NCI-H526 (cell line): ENCODE results near the gene CCDC170.
"Not testable (repeated sequence)": the region's sequence is repeated elsewhere in the genome, so short reads cannot be mapped to it uniquely, and the experiment has no call there.

Source experiments
- DNase-seq, 2 experiments: peaks; one replicate each; lab custom pipeline; 2025; lab: John Stamatoyannopoulos, UW

Gene CCDC170

DNA sequence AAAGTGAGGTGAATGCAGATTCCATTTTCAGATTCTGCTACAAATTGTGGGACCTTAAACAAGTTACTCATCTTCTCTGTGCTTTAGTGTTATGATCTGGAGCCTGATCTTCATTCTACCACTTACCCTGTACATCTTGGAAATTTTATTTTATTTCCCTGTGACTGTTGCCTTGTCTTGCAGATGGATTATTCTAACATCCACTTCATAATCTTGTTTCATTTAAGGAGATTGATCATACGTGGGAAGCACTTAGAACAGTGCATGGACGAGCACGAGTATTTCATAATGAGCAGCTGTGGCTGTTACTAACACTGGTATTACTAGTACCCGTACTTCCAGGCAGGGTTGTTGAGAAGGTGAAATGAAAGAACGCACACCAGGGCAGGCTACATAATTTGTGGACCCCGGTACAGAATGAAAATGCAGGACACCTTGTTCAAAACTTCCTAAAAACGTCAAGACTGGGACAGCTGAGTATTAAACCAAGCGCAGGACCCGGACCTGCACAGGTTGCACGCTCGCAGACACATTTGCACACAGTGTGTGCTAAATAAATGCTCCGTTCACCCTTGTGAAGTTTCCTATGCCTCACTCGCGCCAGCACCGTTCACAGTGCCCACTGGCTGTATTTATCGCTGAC, 535 bp upstream of the CCDC170 start:
- DNase-seq = no peak

DNA sequence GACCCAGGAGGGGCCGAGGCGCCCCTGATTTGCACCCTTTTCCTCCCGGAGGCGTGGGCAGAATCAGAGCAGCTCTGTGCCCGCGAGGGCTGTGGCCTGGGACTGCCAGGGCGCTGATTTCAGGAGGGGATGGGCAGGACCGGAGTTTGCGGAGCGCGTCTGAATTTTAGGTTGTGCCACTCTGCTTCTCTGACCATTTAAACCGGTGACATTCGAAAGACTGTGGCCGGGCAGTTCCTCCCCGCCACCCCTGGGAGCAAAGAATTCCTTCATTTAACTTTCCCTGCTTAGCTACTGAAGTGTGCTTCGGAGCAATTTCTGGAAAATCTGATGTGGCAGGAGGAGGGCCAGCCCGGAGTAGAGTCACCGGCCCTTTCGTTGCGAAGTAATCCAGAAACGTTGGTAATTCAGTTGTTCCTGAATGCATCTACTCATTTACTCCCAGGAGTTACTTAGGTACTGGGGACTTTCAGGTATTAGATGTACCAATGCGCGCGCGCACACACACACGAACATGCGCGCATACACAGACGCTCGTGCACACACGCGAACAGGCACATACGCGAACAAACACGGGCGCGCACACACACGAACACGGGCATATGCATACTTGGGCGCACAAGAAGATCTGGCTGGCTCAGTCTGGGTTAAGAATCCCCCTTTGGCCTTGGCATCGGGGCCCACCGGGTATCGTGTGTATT, 568 bp downstream of the CCDC170 start:
- peak in 1 of 2 experiments; percentile 74 for DNase-seq

DNA sequence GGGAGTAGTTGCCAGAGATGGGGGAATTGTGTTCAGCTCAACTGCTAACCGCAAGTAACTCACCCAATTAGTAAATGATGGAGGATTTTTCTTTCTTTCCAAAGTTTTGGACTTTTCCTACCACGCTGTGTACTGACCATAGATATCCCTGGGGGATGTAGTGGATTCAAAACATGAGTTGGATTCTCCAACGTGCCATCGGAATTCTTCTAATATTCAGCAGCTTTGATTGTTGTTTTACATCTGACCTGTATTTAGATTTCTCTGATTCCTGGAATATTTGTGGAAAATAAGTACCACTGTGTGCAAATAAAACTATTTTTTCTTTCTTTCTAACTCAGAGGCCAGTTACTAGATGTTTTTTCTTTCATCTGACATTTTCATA, 1.1 kb downstream of the CCDC170 start:
- DNase-seq = no peak

DNA sequence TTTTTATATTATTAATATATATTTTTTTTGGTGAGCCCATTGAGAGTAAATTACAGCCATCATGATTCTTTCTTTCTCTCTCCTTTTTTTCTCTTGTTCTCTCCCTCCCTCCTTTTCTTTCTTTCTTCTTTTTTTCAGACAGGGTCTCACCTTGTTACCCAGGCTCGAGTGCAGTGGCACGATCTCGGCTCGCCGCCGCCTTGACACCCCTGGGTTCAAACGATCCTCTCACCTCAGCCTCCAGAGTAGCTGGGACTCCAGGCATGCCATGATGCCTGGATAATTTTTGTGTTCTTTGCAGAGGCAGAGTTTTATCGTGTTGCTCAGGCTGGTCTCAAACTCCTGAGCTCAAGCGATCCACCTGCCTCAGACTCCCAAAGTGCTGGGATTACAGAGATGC, 1.6 kb downstream of the CCDC170 start:
- DNase-seq = no peak

DNA sequence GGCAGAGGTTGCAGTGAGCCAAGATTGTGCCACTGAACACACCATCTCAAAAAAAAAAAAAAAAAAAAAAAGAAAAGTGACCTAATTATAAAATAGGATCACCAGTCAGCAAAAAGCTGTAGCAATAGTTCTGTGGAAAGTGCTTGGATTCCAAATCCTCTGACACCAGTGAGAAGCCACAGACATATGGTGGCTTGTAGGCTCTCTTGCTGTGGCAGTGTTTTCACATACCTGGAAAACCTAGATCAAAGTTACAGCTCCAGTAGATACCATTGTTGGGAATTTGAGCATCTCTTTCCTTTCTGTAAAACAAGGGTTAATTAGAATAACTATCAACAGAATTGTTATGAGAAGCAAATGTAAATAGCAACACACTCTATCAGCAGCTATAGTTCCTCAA, 4.1 kb downstream of the CCDC170 start:
- no peak for DNase-seq

DNA sequence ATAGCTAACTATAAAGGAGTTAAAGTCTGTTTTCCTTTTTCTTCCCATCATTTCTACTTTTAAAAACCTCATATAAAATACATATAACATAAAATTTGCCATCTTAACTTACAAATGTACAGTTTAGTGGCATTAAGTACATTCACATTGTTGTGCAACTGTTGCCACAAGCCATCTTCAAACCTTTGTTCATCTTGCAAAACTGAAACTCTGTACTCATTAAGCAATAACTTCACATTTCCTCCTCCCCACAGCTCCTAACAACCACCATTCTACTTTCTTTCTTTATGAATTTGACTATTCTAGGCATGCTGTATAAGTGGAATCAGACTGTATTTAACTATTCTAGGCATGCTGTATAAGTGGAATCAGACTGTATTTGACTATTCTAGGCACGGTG, 4.5 kb downstream of the CCDC170 start:
- no peak for DNase-seq

DNA sequence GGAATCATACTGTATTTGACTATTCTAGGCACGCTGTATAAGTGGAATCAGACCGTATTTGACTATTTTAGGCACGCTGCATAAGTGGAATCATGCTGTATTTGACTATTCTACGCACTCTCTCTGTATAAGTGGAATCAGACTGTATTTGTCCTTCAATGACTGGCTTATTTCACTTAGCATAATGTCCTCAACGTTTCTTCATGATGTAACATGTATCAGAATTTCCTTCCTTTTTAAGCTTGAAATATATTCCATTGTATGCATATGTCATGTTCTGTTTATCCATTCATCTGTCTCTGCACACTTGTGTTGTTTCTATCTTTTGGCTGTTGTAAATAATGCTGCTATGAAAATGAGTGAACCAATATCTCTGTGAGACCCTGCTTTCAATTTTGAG, 5.7 kb downstream of the CCDC170 start:
- DNase-seq = no peak

DNA sequence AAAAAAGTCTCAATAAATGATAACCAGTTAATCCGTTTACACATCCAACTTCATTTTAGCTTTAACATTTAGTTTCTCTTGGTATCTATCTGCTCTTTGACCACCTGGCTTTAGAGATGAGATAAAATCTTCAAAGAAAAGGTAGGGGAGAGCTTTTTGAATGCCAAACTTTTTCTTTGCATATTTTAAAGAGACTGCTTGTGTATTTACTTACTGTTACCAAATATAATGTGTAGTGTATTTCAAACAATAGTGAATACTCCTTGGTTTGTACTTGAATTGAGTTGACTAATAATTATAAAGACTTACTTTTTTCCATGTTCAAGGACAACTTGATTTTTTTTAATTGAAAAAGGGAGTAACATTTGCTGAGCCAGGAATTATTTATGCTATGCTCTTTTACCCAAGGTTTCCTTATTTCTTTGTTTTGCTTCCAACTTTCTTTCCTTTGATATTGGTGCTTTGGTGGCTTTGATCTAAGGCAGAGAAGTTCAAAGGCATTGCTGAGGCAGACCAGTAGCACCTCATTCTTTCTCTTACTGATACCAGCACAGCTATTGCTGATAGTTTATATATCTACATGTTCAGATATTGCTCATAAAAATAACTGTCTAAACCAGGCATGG, 7.8 kb downstream of the CCDC170 start:
- DNase-seq = no peak

DNA sequence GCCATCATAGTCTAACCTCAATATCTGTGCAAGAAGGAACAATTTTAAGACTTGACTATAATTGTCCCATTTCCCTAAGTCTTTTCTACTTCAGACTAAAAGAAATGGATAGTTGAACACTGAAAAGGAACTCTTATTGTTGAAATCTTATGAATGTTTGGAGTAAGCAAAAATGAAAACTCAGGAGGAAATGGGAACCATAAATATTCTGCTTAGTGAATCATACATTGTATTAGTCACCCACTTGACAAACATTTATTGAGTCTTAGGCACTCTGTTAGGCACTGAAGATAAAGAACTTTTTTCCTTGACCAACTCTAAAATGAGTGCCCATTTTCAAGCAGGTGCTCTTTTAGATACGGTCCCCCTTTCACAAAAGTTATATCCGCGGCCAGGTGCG, 8.7 kb downstream of the CCDC170 start:
- no peak for DNase-seq

DNA sequence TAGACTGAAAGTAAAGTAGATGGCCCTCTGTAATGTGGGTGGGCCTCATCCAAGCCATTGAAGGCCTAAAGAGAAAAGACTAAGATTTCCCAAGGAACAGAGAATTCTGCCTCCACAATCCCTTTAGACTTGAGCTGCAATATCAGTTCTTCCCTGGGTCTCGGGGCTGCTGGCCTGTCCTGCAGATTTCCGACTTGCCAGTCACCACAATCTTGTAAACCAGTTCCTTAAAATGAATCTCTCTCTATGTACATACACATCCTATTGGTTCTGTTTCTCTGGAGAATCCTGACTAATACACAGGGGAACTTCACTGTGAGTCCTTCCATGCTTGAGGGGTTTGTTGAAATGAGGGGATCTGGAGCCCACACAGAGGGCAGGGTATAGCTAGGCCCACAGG, 12.9 kb downstream of the CCDC170 start:
- no peak for DNase-seq

DNA sequence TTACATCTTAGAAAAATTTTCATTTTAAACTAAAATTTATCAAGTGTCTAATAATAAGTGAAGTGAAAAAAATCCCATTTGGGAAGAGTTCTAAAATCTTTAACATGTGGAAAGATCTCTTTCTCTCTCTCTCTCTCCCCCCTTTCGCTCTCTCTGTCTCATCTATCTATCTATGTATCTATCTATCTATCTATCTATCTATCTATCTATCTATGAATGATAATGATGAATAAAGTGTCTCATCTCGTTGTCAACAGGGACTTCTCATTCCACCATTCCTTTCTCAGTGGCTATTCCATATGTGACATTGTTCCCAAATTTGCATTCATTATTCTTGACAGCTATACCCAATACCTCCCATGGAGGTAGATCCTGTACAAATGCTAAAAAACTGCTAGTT, 15.2 kb downstream of the CCDC170 start:
- DNase-seq = no peak

DNA sequence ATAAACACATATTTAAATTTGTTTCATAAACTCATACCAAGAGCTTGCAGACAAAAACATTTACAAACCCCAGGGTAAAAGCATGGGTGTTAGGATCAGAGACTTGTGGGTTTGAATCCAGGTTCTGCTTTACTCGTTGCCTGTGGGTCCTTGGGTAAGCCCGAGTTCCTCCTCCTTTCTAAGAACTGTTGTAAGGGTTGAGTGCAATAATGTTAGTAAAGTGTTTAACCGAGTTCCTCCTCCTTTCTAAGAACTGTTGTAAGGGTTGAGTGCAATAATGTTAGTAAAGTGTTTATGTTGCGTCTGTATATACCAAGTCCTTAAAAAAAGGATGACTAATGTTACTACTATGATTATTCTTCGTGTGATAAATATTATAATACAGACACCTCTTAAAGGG, 18.7 kb downstream of the CCDC170 start:
- DNase-seq = no peak

DNA sequence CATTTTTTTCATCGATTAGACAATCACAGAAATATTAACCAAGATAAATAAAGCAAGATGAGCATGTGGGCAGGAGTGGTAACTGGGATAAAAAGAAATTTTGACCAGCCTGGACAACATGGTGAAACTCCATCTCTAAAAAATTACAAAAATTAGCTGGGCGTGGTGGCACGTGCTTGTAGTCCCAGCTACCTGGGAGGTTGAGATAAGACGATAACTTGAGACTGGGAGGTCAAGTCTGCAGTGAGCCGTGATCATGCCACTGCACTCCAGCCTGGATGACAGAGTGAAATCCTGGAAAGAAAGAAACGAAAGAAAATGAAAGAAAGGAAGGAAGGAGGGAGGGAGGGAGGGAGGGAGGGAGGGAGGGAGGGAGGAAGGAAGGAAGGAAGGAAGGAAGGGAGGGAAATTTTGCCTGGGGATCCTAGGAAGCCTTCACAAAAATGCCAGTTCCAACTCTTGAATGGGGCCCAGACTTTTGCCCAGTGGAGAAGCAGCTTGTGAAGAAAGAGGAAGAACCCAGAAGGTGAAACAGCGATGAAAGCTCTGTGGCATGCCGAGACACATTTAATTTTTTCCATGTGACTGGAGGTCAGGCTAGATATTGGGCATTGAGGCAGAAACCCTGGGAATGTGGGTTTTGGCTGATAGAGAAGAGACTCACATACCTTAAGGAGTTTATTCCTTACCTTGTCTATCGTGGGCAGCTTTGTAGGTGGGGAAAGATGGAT, 20.3 kb downstream of the CCDC170 start:
- no peak for DNase-seq

DNA sequence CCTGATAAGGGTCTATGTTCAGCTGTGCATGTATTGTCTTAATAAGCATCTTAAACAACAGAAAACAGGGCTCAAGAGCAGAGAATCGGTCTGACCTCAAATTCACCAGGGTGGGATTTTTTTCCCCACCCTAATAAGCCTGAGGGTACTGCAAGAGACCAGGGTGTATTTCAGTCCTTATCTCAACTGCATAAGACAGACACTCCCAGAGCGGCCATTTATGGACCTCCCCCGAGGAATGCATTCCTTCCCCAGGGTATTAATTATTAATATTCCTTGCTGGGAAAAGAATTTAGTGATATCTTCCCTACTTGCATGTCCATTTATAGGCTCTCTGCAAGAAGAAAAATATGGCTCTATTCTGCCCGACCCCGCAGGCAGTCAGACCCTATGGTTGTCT, 25.2 kb downstream of the CCDC170 start:
- not testable (repeated sequence) for DNase-seq

DNA sequence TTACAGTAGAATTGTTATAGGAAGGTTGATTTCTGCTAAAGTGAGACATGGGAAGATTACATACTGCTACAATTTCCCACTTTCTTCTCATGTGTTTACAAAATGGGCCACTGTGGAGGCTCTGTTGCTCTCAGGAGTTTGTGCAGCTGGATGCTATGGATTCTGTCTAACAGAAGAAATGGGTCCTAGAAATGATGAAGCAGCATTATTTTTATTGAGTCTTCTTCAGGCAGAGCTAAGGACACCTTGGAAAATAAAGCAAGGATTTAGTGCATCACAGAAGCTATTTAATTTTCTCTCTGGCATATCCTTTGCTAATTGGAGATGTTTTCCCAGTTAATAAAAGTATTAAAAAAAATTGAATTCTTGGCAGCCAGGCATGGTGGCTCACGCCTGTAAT, 29.2 kb downstream of the CCDC170 start:
- no peak for DNase-seq

DNA sequence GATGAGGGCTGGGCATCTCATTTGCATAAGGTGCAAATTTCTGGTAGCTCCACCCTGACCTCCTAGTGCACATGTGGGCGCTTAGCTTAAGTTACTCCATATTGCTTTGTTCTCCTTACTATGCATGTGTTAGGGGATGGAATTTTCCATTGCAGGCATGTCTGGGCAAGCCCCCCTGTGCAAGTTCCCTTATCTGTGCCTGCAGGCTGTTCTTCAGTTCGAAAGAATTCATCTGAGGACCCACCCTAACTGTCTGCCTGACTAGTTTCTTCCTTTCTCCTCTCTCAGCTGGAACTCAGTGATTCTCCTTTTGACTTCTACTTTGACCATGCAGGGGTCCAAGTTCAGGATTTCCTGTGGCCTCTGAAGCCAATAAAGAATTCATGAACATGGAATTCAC, 30.2 kb downstream of the CCDC170 start:
- peak; percentile 3 to 6 for DNase-seq

DNA sequence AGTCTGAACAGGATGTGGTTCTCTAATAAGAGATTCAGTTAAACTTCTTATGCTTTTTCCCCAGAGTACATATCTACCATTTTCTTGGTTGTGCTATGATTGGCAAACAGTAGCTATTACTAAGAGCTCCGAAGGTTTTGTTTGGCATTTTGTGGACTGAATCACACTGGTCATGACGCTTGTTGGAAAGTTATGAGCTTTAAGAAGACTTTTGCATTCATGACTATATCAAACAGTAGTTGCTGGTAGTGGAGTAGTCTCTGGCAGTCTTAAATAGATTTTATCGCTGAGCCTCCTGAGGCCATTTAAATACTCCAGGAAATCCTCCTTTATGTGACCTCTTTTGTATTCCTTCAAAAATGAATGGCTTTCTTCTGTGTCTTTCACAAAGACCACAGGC, 40.8 kb downstream of the CCDC170 start:
- DNase-seq = no peak

DNA sequence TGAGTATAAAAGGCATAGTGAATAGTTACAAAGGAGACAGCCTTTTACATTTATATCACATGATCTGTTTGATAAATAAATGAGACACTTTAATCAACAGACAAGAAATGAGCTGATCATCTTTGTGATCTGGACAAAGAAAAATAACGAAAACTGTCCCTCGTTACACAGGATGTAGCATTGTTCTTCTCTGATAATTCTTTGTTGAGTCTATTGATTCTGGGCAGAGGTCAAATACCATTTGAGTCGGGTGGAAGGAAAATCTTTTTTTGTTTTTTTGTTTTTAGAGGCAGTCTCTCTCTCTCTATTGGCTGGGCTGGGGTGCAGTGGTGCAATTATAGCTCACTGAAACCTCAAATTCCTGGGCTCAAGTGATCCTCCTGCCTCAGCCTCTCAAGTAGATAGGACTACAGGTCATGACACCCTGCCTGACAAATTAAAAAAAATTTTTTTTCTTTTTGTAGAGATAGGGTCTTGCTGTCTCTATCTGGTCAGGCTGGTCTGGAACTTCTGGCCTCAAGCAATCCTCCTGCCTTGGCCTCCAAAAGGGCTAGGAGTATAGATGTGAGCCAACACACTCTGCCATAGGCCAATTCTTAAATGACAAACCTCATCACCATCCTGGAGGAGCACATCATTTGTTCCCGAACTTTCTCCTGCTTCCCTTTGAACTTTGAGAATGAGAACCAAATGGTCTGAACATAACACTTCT, 41.8 kb downstream of the CCDC170 start:
- no peak for DNase-seq

DNA sequence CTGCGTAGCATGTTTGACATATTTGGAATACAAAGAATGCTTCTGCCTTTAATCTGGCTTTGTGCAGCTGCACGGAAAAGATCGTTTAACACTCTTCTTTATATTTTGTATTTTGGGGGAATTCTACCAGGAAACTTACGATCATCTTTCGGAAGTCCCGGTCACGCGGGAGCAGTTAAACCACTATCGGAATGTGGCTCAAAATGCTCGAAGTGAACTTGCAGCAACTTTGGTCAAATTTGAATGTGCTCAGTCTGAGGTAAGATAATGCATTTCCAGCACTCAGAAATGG, 42.3 kb downstream of the CCDC170 start:
- DNase-seq = no peak

DNA sequence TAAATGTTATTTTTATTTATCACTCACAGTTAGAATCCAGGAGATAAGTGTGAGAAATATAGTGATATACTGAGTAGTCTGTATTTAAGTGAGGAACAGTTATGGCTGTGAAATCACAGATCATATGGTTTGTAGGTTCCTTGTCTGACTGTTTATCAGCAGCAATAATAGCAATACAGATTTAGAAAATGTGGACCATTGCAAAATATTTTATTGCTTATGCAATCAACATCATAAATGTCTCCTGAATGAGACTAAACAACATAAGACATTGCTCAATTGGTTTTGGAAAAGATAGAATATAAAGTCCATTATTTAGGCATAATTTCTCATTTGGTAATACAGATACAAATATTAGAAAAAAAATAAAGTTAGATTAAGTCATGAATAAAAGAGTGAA, 43.7 kb downstream of the CCDC170 start:
- DNase-seq = no peak

DNA sequence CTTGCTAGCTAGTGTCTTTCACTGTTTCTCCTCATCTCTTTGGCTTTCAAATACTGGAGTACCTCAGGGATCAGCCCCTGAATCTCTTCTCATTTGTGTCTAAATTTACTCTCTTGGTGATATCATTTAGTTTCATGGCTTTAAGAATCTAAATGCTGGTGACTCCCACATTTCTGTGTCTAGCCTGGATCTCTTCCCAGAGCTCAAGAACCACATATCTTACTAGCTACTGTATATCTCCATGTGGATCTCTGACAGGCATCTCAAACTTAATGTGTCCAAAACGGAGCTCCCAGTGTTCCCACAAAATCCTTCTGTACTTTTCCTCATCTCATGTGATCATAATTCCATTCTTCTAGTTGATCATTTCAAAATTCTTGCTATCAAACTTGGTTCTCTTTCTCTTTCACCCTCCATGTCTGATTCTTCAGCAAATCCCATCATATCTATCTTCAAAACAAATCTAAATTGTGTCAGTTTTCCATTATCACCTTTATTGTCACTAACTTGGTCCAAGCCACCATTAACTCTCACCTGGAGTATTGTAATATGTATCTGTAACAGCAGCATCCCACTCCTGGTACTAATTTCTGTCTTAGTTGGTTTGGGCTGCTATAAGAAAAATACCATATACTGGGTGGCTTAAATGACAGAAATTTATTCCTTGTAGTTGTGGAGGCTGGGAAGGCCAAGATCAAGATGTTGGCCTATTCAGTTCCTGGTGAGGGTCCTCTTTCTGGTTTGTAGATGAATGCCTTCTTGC, 45.9 kb downstream of the CCDC170 start:
- no peak for DNase-seq

DNA sequence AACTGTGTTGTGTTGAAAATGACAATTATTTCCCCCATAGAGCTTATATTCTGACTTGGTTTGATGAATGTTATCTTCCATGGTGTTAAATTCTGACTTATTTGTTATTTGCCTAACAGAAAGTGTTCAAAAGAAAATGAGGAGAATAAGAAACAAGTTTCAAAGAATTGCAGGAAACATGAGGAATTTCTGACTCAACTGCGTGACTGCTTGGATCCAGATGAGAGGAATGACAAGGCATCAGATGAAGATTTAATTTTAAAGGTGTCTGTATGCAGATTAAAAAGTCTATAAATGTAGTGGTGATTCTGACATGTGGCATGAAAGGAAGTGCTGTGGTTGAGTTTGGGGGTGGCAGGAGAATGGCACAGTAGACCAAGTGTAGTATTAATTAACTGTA, 50.6 kb downstream of the CCDC170 start:
- DNase-seq = no peak
